ENCODE measurements around the gene OCSTAMP.

DNA sequence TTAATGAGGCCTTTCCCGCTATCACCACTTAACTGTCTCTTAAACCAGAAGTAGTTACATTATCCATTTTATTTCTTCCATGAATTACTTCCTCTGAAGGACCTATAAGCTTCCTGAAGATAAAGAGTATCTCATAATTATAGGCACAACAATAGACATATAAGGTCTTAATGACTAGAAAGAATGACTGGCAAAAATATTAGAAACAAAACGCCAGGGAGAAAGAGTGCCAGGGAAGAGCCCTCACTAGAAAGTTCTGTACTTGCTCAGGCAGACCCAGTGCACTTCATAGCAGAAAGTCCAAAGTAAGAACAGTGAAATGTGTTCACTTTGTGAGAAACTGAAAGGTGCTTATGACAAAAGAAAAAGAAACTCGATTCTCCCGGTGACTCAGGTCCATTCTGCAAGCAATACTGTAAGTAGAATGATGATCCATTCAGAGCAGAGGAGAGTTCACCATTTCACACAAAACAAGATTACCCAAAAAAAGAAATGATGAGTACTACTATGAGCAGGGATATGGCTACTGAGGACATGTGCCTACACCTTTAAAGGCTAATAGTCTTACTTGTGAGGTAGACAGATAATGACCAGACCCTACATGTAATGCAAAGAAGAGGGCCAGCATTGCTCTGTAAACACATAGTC, 42.6 kb downstream of the OCSTAMP start:
- TF ChIP-seq EZH2 (IDR thresholded peaks at IDR 0.05; ENCODE audit: low read depth, unreplicated experiment): no peak
- TF ChIP-seq, protein P1, sequence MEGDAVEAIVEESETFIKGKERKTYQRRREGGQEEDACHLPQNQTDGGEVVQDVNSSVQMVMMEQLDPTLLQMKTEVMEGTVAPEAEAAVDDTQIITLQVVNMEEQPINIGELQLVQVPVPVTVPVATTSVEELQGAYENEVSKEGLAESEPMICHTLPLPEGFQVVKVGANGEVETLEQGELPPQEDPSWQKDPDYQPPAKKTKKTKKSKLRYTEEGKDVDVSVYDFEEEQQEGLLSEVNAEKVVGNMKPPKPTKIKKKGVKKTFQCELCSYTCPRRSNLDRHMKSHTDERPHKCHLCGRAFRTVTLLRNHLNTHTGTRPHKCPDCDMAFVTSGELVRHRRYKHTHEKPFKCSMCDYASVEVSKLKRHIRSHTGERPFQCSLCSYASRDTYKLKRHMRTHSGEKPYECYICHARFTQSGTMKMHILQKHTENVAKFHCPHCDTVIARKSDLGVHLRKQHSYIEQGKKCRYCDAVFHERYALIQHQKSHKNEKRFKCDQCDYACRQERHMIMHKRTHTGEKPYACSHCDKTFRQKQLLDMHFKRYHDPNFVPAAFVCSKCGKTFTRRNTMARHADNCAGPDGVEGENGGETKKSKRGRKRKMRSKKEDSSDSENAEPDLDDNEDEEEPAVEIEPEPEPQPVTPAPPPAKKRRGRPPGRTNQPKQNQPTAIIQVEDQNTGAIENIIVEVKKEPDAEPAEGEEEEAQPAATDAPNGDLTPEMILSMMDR (conservative IDR thresholded peaks at IDR 0.05; ENCODE audit: low read depth in 2 of 2): no peak
- no peak for TF ChIP-seq POLR2AphosphoS5 (IDR thresholded peaks at IDR 0.05; ENCODE audit: low read depth)
- TF ChIP-seq, protein P2, sequence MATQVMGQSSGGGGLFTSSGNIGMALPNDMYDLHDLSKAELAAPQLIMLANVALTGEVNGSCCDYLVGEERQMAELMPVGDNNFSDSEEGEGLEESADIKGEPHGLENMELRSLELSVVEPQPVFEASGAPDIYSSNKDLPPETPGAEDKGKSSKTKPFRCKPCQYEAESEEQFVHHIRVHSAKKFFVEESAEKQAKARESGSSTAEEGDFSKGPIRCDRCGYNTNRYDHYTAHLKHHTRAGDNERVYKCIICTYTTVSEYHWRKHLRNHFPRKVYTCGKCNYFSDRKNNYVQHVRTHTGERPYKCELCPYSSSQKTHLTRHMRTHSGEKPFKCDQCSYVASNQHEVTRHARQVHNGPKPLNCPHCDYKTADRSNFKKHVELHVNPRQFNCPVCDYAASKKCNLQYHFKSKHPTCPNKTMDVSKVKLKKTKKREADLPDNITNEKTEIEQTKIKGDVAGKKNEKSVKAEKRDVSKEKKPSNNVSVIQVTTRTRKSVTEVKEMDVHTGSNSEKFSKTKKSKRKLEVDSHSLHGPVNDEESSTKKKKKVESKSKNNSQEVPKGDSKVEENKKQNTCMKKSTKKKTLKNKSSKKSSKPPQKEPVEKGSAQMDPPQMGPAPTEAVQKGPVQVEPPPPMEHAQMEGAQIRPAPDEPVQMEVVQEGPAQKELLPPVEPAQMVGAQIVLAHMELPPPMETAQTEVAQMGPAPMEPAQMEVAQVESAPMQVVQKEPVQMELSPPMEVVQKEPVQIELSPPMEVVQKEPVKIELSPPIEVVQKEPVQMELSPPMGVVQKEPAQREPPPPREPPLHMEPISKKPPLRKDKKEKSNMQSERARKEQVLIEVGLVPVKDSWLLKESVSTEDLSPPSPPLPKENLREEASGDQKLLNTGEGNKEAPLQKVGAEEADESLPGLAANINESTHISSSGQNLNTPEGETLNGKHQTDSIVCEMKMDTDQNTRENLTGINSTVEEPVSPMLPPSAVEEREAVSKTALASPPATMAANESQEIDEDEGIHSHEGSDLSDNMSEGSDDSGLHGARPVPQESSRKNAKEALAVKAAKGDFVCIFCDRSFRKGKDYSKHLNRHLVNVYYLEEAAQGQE (IDR thresholded peaks at IDR 0.05; ENCODE audit: unreplicated experiment): no peak
- TF ChIP-seq EZH2phosphoT487 (IDR thresholded peaks at IDR 0.05; ENCODE audit: unreplicated experiment): no peak
- no peak for TF ChIP-seq CREB1 (CRISPR knock-in tag; IDR thresholded peaks at IDR 0.05; ENCODE audit: low read depth)
- no peak for TF ChIP-seq ZNF114 (CRISPR knock-in tag; IDR thresholded peaks at IDR 0.05)
- no peak for TF ChIP-seq JUNB (IDR thresholded peaks at IDR 0.05; ENCODE audit: unreplicated experiment)
- TF ChIP-seq, protein P3, sequence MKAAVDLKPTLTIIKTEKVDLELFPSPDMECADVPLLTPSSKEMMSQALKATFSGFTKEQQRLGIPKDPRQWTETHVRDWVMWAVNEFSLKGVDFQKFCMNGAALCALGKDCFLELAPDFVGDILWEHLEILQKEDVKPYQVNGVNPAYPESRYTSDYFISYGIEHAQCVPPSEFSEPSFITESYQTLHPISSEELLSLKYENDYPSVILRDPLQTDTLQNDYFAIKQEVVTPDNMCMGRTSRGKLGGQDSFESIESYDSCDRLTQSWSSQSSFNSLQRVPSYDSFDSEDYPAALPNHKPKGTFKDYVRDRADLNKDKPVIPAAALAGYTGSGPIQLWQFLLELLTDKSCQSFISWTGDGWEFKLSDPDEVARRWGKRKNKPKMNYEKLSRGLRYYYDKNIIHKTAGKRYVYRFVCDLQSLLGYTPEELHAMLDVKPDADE (IDR thresholded peaks at IDR 0.05): no peak
- no peak for TF ChIP-seq STAT1 (IDR thresholded peaks at IDR 0.05; ENCODE audit: unreplicated experiment)
- no peak for TF ChIP-seq NANOG (IDR thresholded peaks at IDR 0.05; ENCODE audit: borderline replicate concordance)
- TF ChIP-seq ZNF331 (CRISPR knock-in tag; IDR thresholded peaks at IDR 0.05; ENCODE audit: low read depth): no peak
- TF ChIP-seq, protein P4, sequence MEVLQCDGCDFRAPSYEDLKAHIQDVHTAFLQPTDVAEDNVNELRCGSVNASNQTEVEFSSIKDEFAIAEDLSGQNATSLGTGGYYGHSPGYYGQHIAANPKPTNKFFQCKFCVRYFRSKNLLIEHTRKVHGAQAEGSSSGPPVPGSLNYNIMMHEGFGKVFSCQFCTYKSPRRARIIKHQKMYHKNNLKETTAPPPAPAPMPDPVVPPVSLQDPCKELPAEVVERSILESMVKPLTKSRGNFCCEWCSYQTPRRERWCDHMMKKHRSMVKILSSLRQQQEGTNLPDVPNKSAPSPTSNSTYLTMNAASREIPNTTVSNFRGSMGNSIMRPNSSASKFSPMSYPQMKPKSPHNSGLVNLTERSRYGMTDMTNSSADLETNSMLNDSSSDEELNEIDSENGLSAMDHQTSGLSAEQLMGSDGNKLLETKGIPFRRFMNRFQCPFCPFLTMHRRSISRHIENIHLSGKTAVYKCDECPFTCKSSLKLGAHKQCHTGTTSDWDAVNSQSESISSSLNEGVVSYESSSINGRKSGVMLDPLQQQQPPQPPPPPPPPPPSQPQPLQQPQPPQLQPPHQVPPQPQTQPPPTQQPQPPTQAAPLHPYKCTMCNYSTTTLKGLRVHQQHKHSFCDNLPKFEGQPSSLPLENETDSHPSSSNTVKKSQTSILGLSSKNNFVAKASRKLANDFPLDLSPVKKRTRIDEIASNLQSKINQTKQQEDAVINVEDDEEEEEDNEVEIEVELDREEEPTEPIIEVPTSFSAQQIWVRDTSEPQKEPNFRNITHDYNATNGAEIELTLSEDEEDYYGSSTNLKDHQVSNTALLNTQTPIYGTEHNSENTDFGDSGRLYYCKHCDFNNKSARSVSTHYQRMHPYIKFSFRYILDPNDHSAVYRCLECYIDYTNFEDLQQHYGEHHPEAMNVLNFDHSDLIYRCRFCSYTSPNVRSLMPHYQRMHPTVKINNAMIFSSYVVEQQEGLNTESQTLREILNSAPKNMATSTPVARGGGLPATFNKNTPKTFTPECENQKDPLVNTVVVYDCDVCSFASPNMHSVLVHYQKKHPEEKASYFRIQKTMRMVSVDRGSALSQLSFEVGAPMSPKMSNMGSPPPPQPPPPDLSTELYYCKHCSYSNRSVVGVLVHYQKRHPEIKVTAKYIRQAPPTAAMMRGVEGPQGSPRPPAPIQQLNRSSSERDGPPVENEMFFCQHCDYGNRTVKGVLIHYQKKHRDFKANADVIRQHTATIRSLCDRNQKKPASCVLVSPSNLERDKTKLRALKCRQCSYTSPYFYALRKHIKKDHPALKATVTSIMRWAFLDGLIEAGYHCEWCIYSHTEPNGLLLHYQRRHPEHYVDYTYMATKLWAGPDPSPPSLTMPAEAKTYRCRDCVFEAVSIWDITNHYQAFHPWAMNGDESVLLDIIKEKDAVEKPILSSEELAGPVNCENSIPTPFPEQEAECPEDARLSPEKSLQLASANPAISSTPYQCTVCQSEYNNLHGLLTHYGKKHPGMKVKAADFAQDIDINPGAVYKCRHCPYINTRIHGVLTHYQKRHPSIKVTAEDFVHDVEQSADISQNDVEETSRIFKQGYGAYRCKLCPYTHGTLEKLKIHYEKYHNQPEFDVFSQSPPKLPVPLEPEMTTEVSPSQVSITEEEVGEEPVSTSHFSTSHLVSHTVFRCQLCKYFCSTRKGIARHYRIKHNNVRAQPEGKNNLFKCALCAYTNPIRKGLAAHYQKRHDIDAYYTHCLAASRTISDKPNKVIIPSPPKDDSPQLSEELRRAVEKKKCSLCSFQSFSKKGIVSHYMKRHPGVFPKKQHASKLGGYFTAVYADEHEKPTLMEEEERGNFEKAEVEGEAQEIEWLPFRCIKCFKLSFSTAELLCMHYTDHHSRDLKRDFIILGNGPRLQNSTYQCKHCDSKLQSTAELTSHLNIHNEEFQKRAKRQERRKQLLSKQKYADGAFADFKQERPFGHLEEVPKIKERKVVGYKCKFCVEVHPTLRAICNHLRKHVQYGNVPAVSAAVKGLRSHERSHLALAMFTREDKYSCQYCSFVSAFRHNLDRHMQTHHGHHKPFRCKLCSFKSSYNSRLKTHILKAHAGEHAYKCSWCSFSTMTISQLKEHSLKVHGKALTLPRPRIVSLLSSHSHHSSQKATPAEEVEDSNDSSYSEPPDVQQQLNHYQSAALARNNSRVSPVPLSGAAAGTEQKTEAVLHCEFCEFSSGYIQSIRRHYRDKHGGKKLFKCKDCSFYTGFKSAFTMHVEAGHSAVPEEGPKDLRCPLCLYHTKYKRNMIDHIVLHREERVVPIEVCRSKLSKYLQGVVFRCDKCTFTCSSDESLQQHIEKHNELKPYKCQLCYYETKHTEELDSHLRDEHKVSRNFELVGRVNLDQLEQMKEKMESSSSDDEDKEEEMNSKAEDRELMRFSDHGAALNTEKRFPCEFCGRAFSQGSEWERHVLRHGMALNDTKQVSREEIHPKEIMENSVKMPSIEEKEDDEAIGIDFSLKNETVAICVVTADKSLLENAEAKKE (CRISPR knock-in tag; IDR thresholded peaks at IDR 0.05): no peak

All from GM23338 (cell line).